SK-N-SH (cell line): Measurements from ENCODE around the gene FAM24A. TPM values are rescaled to one million over a fixed set of nuclear protein-coding genes. Genes with fewer than 3 reads are reported as not detected.

Experiments used
- CTCF ChIA-PET: fragments of 300-600, 350-600 bp; formaldehyde crosslinking; extraction: SDS; loops from one replicate; lab custom pipeline; 2021; lab: Yijun Ruan, JAX
- POLR2A ChIA-PET: fragments of 350-600 bp; sonication (Branson Sonifier 250); formaldehyde crosslinking; extraction: SDS; loops from one replicate; lab custom pipeline; 2020; ENCODE audit warnings: antibody characterized with exemption, inconsistent platforms; lab: Yijun Ruan, JAX
- DNase-seq: peaks from one replicate; pipeline ENCODE4 v3.0.0; 2012
- H2AFZ ChIP-seq: fragments of 200-600 bp; sonication (generic); 2 replicates; pipeline ENCODE4 v1.8.1; 2016; ENCODE audit warnings: antibody characterized with exemption, mild to moderate bottlenecking, low read depth
- H3F3A ChIP-seq: fragments of 200-600 bp; sonication (generic); replicated peaks from 2 replicates; pipeline ENCODE3; 2016; ENCODE audit warnings: antibody characterized with exemption, mild to moderate bottlenecking; ENCODE audit not compliant: insufficient read depth
- H3K27ac ChIP-seq, 2 experiments: fragments of 200-500 bp in 1 of 2; fragments of 200-600 bp in 1 of 2; sonication (Bioruptor generic) in 1 of 2; sonication (generic), shearing (Covaris generic) in 1 of 2; 2 replicates each; pipeline versions ENCODE4 v1.5.1 to v1.6.1; 2014 to 2016; ENCODE audit warnings: low read depth in 2 of 2, inconsistent platforms in 1 of 2, low read length in 1 of 2, mild to moderate bottlenecking in 1 of 2, mixed read lengths in 1 of 2
- H3K27me3 ChIP-seq: fragments of 200-600 bp; sonication (generic), shearing (Covaris generic); 2 replicates; pipeline ENCODE4 v1.6.1; 2016; ENCODE audit warnings: mixed run types; ENCODE audit not compliant: insufficient read depth
- H3K36me3 ChIP-seq, 2 experiments: fragments of 200-500 bp in 1 of 2; fragments of 200-600 bp in 1 of 2; sonication (Bioruptor generic) in 1 of 2; sonication (generic) in 1 of 2; replicated peaks in 1 of 2; 2 replicates each; pipeline versions ENCODE3 to v1.5.1; 2014 to 2016; ENCODE audit warnings: low read length in 1 of 2, mild to moderate bottlenecking in 1 of 2; ENCODE audit not compliant: insufficient read depth in 2 of 2, control insufficient read depth in 1 of 2
- H3K4me1 ChIP-seq, 2 experiments: fragments of 200-500 bp in 1 of 2; fragments of 200-600 bp in 1 of 2; sonication (Bioruptor generic) in 1 of 2; sonication (generic), shearing (Covaris generic) in 1 of 2; 2 replicates each; pipeline versions ENCODE4 v1.5.1 to v1.6.1; 2014 to 2016; ENCODE audit warnings: low read depth in 1 of 2, low read length in 1 of 2, mixed run types in 1 of 2; ENCODE audit not compliant: insufficient read depth in 2 of 2, control insufficient read depth in 1 of 2
- H3K4me2 ChIP-seq: fragments of 200-600 bp; sonication (generic), shearing (Covaris generic); 2 replicates; pipeline ENCODE4 v1.6.1; 2017; ENCODE audit warnings: mixed run types
- H3K4me3 ChIP-seq, 2 experiments: fragments of 200-500 bp in 1 of 2; fragments of 200-600 bp in 1 of 2; sonication (Bioruptor generic) in 1 of 2; sonication (generic), shearing (Covaris generic) in 1 of 2; 2 replicates each; pipeline versions ENCODE4 v1.5.1 to v1.8.1; 2014 to 2016; ENCODE audit warnings: low read depth in 2 of 2, inconsistent platforms in 1 of 2, low read length in 1 of 2, mild to moderate bottlenecking in 1 of 2, mixed read lengths in 1 of 2, moderate library complexity in 1 of 2
- H3K79me2 ChIP-seq: fragments of 200-600 bp; sonication (generic); 2 replicates; pipeline ENCODE4 v1.8.1; 2017; ENCODE audit warnings: mild to moderate bottlenecking; ENCODE audit not compliant: insufficient read depth
- H3K9ac ChIP-seq: fragments of 200-600 bp; sonication (generic); 2 replicates; pipeline ENCODE4 v1.6.1; 2017; ENCODE audit warnings: mixed run types
- H3K9me2 ChIP-seq: fragments of 200-600 bp; sonication (generic); 2 replicates; pipeline ENCODE4 v1.6.1; 2017; ENCODE audit warnings: mixed run types
- H3K9me3 ChIP-seq: fragments of 200-600 bp; sonication (generic); 2 replicates; pipeline ENCODE4 v1.6.1; 2017; ENCODE audit warnings: mixed run types, mild to moderate bottlenecking, moderate library complexity
- H4K20me1 ChIP-seq: fragments of 200-600 bp; sonication (generic); 2 replicates; pipeline ENCODE4 v1.6.1; 2017; ENCODE audit warnings: mild to moderate bottlenecking, mixed run types; ENCODE audit not compliant: insufficient read depth
- EP300 ChIP-seq, 2 experiments: IDR thresholded peaks; 2 replicates each; pipeline versions ENCODE4 v1.4.0 to v1.6.1; 2012; ENCODE audit warnings: borderline replicate concordance in 1 of 2, low read depth in 1 of 2, low read length in 1 of 2
- FOSL2 ChIP-seq: IDR thresholded peaks from 2 replicates; pipeline ENCODE4 v1.4.0; 2012; ENCODE audit warnings: low read depth, mild to moderate bottlenecking, moderate library complexity, borderline replicate concordance
- GATA2 ChIP-seq: sonication (generic); formaldehyde crosslinking; IDR thresholded peaks from 2 replicates; pipeline ENCODE4 v1.5.0; 2020; ENCODE audit warnings: mild to moderate bottlenecking, missing genetic modification reagents
- JUND ChIP-seq: IDR thresholded peaks from 2 replicates; pipeline ENCODE4 v1.4.0; 2012
- MEF2A ChIP-seq: IDR thresholded peaks from 2 replicates; pipeline ENCODE4 v1.4.0; 2012; ENCODE audit warnings: low read depth, borderline replicate concordance
- NFIC ChIP-seq: IDR thresholded peaks from 2 replicates; pipeline ENCODE4 v1.4.0; 2012; ENCODE audit warnings: borderline replicate concordance
- RAD21 ChIP-seq: IDR thresholded peaks from 2 replicates; pipeline ENCODE4 v1.6.1; 2012; ENCODE audit warnings: mild to moderate bottlenecking, low read length
- TCF12 ChIP-seq: IDR thresholded peaks from 2 replicates; pipeline ENCODE4 v1.4.0; 2012
- TEAD4 ChIP-seq: IDR thresholded peaks from 2 replicates; pipeline ENCODE4 v1.4.0; 2012; ENCODE audit warnings: mild to moderate bottlenecking, borderline replicate concordance; ENCODE audit not compliant: insufficient read depth
- WGBS: methylation state at CpG from one replicate; pipeline ENCODE4 v1.1.6; 2017; ENCODE audit warnings: low lambda C conversion rate; 5-methylcytosine and 5-hydroxymethylcytosine counted together
- polyA plus RNA-seq, 3 experiments: library from polyadenylated mRNA; depleted of rRNA; stranded (reverse); fragments of >200 nt; gene quantifications; 2 replicates each; pipeline ENCODE4 v1.2.3, GENCODE V29; 2012
- TF ChIP-seq, protein P1 (sequence below): IDR thresholded peaks from 2 replicates; pipeline ENCODE4; 2012
- TF ChIP-seq, protein P2 (sequence below): fragments of 200-600 bp; sonication (generic); IDR thresholded peaks from 2 replicates; pipeline ENCODE4 v1.6.1; 2017; ENCODE audit warnings: antibody characterized with exemption, mild to moderate bottlenecking, moderate library complexity
- TF ChIP-seq, protein P3 (sequence below): IDR thresholded peaks from 2 replicates; pipeline ENCODE4 v1.4.0; 2012; ENCODE audit warnings: low read depth, borderline replicate concordance

The FAM24A gene
- polyA plus RNA-seq, 1 of the 3 experiments (the other 2 are of a cell fraction), result not detected

DNA sequence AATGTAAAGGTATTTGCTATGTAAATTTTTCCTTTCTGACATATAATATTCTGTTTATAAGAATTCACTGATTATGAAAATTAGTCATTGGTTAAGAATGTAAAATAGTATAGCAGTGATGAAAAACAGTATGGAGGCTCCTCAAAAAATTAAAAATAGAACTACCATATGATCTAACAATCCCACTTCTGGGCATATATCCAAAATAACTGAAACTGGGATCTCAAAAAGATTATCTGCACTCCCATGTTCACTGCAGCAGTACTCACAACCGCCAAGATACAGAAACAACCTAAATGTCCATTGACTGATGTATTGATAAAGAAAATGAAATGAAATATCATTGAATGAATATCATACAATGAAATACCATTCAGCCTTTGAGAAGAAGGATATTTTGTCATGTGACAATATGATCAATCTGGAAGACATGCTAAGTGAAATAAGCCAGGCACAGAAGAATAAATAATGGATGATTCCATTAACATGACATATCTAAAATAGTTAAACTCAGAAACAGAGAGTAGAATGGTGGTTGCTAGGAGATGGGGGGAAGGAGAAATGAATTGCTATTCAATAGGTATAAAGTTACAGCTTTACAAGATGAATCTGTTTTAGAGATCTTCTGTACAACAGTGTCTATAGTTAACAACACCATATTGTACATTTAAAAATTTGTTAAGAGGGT is 29.6 kb downstream of the FAM24A start:
- POLR2A ChIA-PET, result no interaction called here
- CTCF ChIA-PET, result no interaction called here
- H3K9ac ChIP-seq, result peak overlapping the region; percentile 41
- H3K9me3 ChIP-seq, result no peaks in the 10 kb centered on the region
- peaks cover 29% of the 10 kb centered on the region for H3F3A ChIP-seq
- WGBS, result 16% methylated on average over 1 of the region's 1 CpG
- TF ChIP-seq TEAD4 (no peak), NFIC (peak; percentile 62), JUND (peak; percentile 13), GATA2 (CRISPR knock-in tag) (no peak), MEF2A (peak; percentile 75; the same call in 1 of the 2 replicates), FOSL2 (0 out of 2 replicates have a peak, but pooled peaks have one; percentile 3), TCF12 (peak; percentile 78), RAD21 (no peak), EP300 (IDR thresholded peaks at IDR 0.05; ENCODE audit: borderline replicate concordance in 1 of 2, low read depth in 1 of 2, low read length in 1 of 2) (peak in 1 of 2 experiments; percentile 50; a peak in 1 of 4 replicates)
- TF ChIP-seq, protein P1, sequence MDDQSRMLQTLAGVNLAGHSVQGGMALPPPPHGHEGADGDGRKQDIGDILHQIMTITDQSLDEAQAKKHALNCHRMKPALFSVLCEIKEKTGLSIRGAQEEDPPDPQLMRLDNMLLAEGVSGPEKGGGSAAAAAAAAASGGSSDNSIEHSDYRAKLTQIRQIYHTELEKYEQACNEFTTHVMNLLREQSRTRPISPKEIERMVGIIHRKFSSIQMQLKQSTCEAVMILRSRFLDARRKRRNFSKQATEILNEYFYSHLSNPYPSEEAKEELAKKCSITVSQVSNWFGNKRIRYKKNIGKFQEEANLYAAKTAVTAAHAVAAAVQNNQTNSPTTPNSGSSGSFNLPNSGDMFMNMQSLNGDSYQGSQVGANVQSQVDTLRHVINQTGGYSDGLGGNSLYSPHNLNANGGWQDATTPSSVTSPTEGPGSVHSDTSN, result peak; percentile 80
- TF ChIP-seq, protein P2, sequence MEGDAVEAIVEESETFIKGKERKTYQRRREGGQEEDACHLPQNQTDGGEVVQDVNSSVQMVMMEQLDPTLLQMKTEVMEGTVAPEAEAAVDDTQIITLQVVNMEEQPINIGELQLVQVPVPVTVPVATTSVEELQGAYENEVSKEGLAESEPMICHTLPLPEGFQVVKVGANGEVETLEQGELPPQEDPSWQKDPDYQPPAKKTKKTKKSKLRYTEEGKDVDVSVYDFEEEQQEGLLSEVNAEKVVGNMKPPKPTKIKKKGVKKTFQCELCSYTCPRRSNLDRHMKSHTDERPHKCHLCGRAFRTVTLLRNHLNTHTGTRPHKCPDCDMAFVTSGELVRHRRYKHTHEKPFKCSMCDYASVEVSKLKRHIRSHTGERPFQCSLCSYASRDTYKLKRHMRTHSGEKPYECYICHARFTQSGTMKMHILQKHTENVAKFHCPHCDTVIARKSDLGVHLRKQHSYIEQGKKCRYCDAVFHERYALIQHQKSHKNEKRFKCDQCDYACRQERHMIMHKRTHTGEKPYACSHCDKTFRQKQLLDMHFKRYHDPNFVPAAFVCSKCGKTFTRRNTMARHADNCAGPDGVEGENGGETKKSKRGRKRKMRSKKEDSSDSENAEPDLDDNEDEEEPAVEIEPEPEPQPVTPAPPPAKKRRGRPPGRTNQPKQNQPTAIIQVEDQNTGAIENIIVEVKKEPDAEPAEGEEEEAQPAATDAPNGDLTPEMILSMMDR, result no peak
- TF ChIP-seq, protein P3, sequence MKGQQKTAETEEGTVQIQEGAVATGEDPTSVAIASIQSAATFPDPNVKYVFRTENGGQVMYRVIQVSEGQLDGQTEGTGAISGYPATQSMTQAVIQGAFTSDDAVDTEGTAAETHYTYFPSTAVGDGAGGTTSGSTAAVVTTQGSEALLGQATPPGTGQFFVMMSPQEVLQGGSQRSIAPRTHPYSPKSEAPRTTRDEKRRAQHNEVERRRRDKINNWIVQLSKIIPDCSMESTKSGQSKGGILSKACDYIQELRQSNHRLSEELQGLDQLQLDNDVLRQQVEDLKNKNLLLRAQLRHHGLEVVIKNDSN, result 0 out of 2 replicates have a peak, but pooled peaks have one; percentile 17
- H3K79me2 ChIP-seq, result peaks cover 38% of the 10 kb centered on the region
- H3K4me2 ChIP-seq, result peak overlapping the region; percentile 60; the same call in 1 of the 2 replicates
- no peaks in the 10 kb centered on the region for H3K27me3 ChIP-seq
- peaks cover 0 to 11% of the 10 kb centered on the region in 2 experiments; a peak in 3 of 4 replicates for H3K4me1 ChIP-seq
- DNase-seq, result no peak
- no peaks in the 10 kb centered on the region for H4K20me1 ChIP-seq
- H3K4me3 ChIP-seq, result 0 out of 4 replicates have a peak overlapping the region, but pooled peaks of 1 of the 2 experiments have one; percentile 0
- H3K36me3 ChIP-seq, result peaks cover 47 to 55% of the 10 kb centered on the region in 2 experiments
- no peaks in the 10 kb centered on the region for H3K9me2 ChIP-seq
- H2AFZ ChIP-seq, result no peak overlapping the region
- H3K27ac ChIP-seq, result peak overlapping the region; percentile 32 to 86; a peak in 3 of 4 replicates

DNA sequence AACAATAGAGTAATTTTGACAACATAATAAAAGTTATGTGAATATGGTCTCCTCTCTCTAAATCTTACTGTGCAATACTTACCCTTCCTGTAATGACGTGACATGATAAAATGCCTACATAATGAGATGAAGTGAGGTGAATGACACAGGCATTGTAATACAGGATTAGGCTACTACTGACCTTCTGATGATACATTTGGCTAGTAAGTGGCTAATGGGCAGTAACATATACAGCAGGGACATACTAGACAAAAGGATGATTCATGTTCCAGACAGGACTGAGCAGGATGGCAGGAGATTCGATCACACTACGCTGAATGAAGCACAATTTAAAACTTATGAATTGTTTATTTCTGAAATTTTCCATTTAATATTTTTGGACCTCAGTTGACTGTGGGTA is 38.9 kb downstream of the FAM24A start:
- no peaks in the 10 kb centered on the region for H3K9me3 ChIP-seq
- ChIA-PET POLR2A (no interaction called here), CTCF (no interaction called here)
- H3F3A ChIP-seq, result no peaks in the 10 kb centered on the region
- H2AFZ ChIP-seq, result no peak overlapping the region
- no peaks in the 10 kb centered on the region for H3K9me2 ChIP-seq
- H4K20me1 ChIP-seq, result no peaks in the 10 kb centered on the region
- H3K9ac ChIP-seq, result no peak overlapping the region
- DNase-seq, result no peak
- H3K36me3 ChIP-seq, result peaks cover 57 to 60% of the 10 kb centered on the region in 2 experiments
- no peaks in the 10 kb centered on the region for H3K27me3 ChIP-seq
- no peak overlapping the region for H3K27ac ChIP-seq
- 97% methylated on average over 3 of the region's 3 CpGs for WGBS
- no peak overlapping the region for H3K4me3 ChIP-seq
- TF ChIP-seq, protein P3, result no peak
- TF ChIP-seq JUND, result no peak
- H3K4me1 ChIP-seq, result peaks cover 0 to 2% of the 10 kb centered on the region in 2 experiments; a peak in 2 of 4 replicates
- H3K4me2 ChIP-seq, result no peak overlapping the region
- H3K79me2 ChIP-seq, result peaks cover 64% of the 10 kb centered on the region
